MCF 10A (cell line): ENCODE data around the gene SLC39A12. TPM values are rescaled to one million over a fixed set of nuclear protein-coding genes. Genes with fewer than 3 reads are reported as not detected.
A peak's percentile ranks its signal among the peaks of the same experiment; 100 is the strongest.

Experiments used
- BruUV-seq: library from RNA; stranded (reverse); fragments of 400-500 nt; replicated peaks from 2 replicates; lab custom pipeline; 2021; lab: Mats Ljungman, UMichigan
- CTCF ChIA-PET: fragments of 300-600 bp; sonication (Branson Sonifier 250); formaldehyde crosslinking; extraction: SDS; loops from one replicate; lab custom pipeline; 2021; ENCODE audit warnings: antibody characterized with exemption, inconsistent platforms; lab: Yijun Ruan, JAX
- POLR2A ChIA-PET: fragments of 300-600, 350-650 bp; sonication (Branson Sonifier 250); formaldehyde crosslinking; extraction: SDS; loops from one replicate; lab custom pipeline; 2020; ENCODE audit warnings: antibody characterized with exemption, inconsistent platforms; lab: Yijun Ruan, JAX
- DNase-seq: peaks from one replicate; pipeline ENCODE4 v3.0.0-alpha.2; 2018; ENCODE audit not compliant: unreplicated experiment
- H3K27ac Mint-ChIP-seq: one replicate; pipeline ENCODE4 v1.8.0; 2022; ENCODE audit warnings: mild to moderate bottlenecking, low read depth, mixed read lengths; ENCODE audit not compliant: unreplicated experiment
- H3K27me3 Mint-ChIP-seq: one replicate; pipeline ENCODE4 v1.8.0; 2022; ENCODE audit warnings: mixed read lengths; ENCODE audit not compliant: insufficient read depth, unreplicated experiment
- H3K36me3 Mint-ChIP-seq: one replicate; pipeline ENCODE4 v1.8.0; 2022; ENCODE audit warnings: mild to moderate bottlenecking, moderate library complexity, mixed read lengths; ENCODE audit not compliant: insufficient read depth, unreplicated experiment
- H3K4me1 Mint-ChIP-seq: one replicate; pipeline ENCODE4 v1.8.0; 2022; ENCODE audit warnings: mixed read lengths; ENCODE audit not compliant: insufficient read depth, unreplicated experiment
- H3K4me3 Mint-ChIP-seq: one replicate; pipeline ENCODE4 v1.8.0; 2022; ENCODE audit warnings: mild to moderate bottlenecking, moderate library complexity, mixed read lengths; ENCODE audit not compliant: unreplicated experiment
- H3K9me3 Mint-ChIP-seq: one replicate; pipeline ENCODE4 v1.8.0; 2022; ENCODE audit warnings: mixed read lengths; ENCODE audit not compliant: unreplicated experiment
- intact Hi-C: fragments of 100-400 bp; cut with micrococcal nuclease; formaldehyde crosslinking; loops from 2 replicates; pipeline ENCODE4 v1.14.1; 2022
- total RNA-seq: library from RNA; stranded (reverse); gene quantifications from 2 replicates; pipeline ENCODE4 v1.2.3, GENCODE V29; 2022
- TF ChIP-seq, protein P1 (sequence below): fragments of 200-600 bp; IDR thresholded peaks from one replicate; pipeline ENCODE4 v1.8.0; 2022; ENCODE audit warnings: antibody characterized with exemption, mild to moderate bottlenecking; ENCODE audit not compliant: unreplicated experiment

The SLC39A12 gene
- total RNA-seq, 1 experiment from 2014 or later = not detected

DNA sequence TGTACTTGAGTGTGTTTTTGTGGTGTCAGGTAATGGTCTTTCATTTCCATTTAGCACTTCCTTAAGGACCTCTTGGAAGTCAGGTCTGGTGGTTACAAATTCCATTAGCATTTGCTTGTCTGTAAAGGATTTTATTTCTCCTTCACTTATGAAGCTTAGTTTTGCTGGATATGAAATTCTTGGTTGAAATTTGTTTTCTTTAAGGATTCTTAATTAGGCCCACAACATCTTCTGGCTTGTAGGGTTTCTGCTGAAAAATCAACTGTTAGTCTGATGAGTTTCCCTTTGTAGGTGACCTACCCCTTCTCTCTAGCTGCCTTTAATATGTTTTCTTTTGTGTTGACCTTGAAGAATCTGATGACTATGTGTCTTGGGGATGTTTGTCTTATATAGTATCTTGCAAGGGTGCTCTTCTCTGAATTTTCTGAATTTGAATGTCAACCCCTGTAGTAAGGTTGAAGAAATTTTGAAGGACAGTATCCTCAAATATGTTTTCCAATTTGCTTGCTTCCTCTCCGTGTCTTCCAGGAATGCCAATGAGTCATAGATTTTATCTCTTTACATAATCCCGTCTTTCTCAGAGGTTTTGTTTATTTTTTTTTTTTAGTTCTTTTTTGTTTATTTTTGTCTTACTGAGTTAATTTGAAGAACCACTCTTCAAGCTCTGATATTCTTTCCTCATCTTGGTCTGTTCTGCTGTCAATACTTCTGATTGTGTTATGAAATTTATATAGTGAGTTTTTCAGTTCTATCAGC, 70.2 kb downstream of the SLC39A12 start:
- Mint-ChIP-seq H3K36me3 (no peaks in the 10 kb centered on the region), H3K4me3 (no peak overlapping the region), H3K4me1 (peaks cover 11% of the 10 kb centered on the region), H3K27me3 (no peaks in the 10 kb centered on the region), H3K9me3 (peaks cover 10% of the 10 kb centered on the region), H3K27ac (no peak overlapping the region)
- intact Hi-C loops = no loop called here
- POLR2A ChIA-PET = no interaction called here
- BruUV-seq = no TSS peak
- CTCF ChIA-PET = interaction anchor here (0.9 kb wide), 1 partner anchor 16 kb away, joined by 3 read pairs; no protein-coding TSS in a partner anchor
- peak; percentile 33 for DNase-seq
- TF ChIP-seq, protein P1, sequence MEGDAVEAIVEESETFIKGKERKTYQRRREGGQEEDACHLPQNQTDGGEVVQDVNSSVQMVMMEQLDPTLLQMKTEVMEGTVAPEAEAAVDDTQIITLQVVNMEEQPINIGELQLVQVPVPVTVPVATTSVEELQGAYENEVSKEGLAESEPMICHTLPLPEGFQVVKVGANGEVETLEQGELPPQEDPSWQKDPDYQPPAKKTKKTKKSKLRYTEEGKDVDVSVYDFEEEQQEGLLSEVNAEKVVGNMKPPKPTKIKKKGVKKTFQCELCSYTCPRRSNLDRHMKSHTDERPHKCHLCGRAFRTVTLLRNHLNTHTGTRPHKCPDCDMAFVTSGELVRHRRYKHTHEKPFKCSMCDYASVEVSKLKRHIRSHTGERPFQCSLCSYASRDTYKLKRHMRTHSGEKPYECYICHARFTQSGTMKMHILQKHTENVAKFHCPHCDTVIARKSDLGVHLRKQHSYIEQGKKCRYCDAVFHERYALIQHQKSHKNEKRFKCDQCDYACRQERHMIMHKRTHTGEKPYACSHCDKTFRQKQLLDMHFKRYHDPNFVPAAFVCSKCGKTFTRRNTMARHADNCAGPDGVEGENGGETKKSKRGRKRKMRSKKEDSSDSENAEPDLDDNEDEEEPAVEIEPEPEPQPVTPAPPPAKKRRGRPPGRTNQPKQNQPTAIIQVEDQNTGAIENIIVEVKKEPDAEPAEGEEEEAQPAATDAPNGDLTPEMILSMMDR = no peak

DNA sequence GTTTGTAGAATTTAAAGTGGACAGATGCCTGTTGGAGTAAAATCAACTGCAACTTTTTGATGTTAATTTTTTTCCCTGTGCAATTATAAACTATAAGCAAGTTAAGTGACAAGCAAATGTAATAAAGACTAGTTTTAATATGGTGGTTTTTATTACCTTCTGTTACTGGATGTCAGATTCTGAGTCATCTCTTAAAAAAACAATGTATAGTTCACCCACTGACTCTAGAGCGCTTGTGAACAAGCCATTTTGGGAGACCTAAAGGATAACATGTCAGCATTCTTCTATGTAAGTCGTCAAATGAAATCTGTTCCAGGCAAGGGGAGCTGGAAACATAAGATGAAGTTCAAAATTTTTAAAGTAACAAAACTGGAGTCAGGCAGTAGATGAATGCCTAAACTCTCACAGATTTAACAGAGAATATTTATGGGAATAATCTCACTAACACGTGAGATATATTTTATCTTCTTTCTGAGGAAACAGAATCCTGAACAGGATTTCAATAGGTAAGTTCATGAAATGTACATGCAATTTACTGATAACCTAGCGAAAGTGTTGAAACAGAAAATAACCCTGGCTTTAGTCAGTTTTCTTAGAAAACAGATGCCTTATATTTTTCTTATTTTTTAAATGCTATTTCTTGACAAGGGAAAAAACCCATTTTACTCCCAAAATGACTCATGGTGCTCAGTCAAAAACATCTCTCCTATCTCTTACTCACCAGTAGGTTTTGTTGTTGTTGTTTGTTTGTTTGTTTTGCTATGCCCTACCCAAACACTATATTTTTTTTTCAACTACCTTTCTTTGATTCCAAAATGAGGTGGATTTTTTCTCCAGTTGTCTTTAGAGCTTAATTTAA, 91.7 kb downstream of the SLC39A12 start:
- Mint-ChIP-seq H3K27me3 (no peaks in the 10 kb centered on the region), H3K36me3 (no peaks in the 10 kb centered on the region), H3K4me1 (peaks cover 10% of the 10 kb centered on the region), H3K9me3 (no peaks in the 10 kb centered on the region), H3K27ac (peak overlapping the region; percentile 22), H3K4me3 (no peak overlapping the region)
- TF ChIP-seq, protein P1 = no peak
- CTCF ChIA-PET = interaction anchor here (0.7 kb wide), 1 partner anchor 15 kb away, joined by 3 read pairs; no protein-coding TSS in a partner anchor
- DNase-seq = peak; percentile 55
- BruUV-seq = no TSS peak
- POLR2A ChIA-PET = interaction anchor here (0.6 to 0.7 kb wide), 2 partner anchors 27 to 843 kb away, joined by 3 read pairs; no protein-coding TSS in a partner anchor
- intact Hi-C loops = no loop called here

DNA sequence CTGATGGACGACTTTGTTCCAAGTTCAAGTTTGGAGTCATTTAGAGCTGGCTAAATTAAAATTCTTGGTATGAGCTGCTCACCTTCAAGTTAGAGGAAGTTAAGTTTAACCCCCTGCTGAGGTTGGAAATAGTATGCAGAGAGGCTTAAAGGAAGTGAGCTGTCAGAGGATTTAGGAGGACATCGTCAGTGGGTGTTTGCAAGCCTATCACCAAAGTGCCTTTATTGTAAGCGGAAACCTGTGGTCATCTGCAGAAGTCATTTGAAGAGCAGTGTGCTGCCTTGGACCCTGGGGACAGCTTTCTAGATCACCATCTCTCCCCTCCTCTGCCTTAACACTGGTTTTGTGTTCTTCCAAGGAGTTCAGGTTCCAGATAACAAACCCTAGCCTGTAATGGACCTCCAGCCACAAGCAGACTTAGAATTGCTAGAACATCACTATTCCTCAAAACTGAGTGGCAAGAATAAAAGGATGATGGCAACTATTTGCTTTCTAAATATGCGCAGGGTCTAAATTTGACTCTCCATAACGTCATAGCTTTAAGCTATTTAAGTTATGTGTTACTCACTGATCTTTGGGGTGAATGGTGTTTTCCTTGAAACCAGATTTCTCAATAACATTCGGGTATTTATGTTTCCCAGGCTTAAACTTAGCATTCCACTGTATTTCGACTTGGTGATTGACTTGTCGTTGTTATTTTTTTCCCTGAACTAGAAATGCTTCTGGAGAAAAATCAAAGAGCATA, 93.4 kb downstream of the SLC39A12 start:
- CTCF ChIA-PET = interaction anchor here (0.7 kb wide), 1 partner anchor 472 kb away, joined by 3 read pairs; no protein-coding TSS in a partner anchor
- H3K27ac Mint-ChIP-seq = no peak overlapping the region
- no peaks in the 10 kb centered on the region for H3K36me3 Mint-ChIP-seq
- BruUV-seq = no TSS peak
- peaks cover 10% of the 10 kb centered on the region for H3K4me1 Mint-ChIP-seq
- no peaks in the 10 kb centered on the region for H3K27me3 Mint-ChIP-seq
- intact Hi-C loops = no loop called here
- H3K9me3 Mint-ChIP-seq = peaks cover under 1% of the 10 kb centered on the region
- TF ChIP-seq, protein P1 = no peak
- DNase-seq = peak; percentile 59
- H3K4me3 Mint-ChIP-seq = no peak overlapping the region
- POLR2A ChIA-PET = no interaction called here
